B cell (primary cell): ENCODE measurements around the gene CDYL. TPM values are rescaled to one million over a fixed set of nuclear protein-coding genes. Genes with fewer than 3 reads are reported as not detected.

ENCODE experiments used
- ATAC-seq: fragments of 200-7000 bp; cut with Tn5 transposase; one replicate; pipeline ENCODE4 v1.10.0; 2021; ENCODE audit warnings: low read depth, mild to moderate bottlenecking, moderate number of reproducible peaks, moderate library complexity
- CTCF ChIA-PET: fragments of 350-600 bp; sonication (Branson Sonifier 250); formaldehyde crosslinking; loops from one replicate; lab custom pipeline; 2021; ENCODE audit warnings: antibody characterized with exemption, inconsistent platforms; lab: Charles Lee
- POLR2A ChIA-PET: fragments of 350-600 bp; sonication (Branson Sonifier 250); formaldehyde crosslinking; loops from one replicate; lab custom pipeline; 2021; ENCODE audit warnings: antibody characterized with exemption; lab: Charles Lee
- DNase-seq: peaks from one replicate; pipeline ENCODE4 v3.0.0; 2013
- H2AFZ ChIP-seq: 2 replicates; pipeline ENCODE4 v1.6.1; 2012; ENCODE audit warnings: mild to moderate bottlenecking, low read depth, low read length; ENCODE audit not compliant: insufficient read depth, poor library complexity, severe bottlenecking
- H3K27ac ChIP-seq, 2 donors: 1 replicate in 1 of 2; 2 replicates in 1 of 2; pipeline ENCODE4 v1.5.1; 2012 to 2013; ENCODE audit warnings: low read length in 2 of 2, mild to moderate bottlenecking in 2 of 2, moderate library complexity in 1 of 2
- H3K27me3 ChIP-seq, 4 experiments: fragments of 200-600 bp in 1 of 4; sonication (generic) in 1 of 4; replicated peaks in 1 of 4; 1 replicate in 2 of 4; 2 replicates in 2 of 4; pipeline versions ENCODE4 v1.6.1 to v1.7.0; 2013 to 2016; ENCODE audit warnings: low read length in 3 of 4, mild to moderate bottlenecking in 2 of 4, mixed read lengths in 1 of 4, moderate library complexity in 1 of 4; ENCODE audit not compliant: insufficient read depth in 4 of 4, control insufficient read depth in 3 of 4; ENCODE audit errors: control extremely low read depth in 1 of 4
- H3K36me3 ChIP-seq, 2 experiments: replicated peaks in 1 of 2; 1 replicate in 1 of 2; 2 replicates in 1 of 2; pipeline versions ENCODE4 v1.6.1 to v1.7.1; 2013; ENCODE audit warnings: low read length in 1 of 2; ENCODE audit not compliant: insufficient read depth in 2 of 2, control insufficient read depth in 1 of 2; ENCODE audit errors: control extremely low read depth in 1 of 2, extremely low read depth in 1 of 2
- H3K4me1 ChIP-seq, 2 donors: fragments of 200-600 bp in 1 of 2; sonication (generic) in 1 of 2; 1 replicate in 1 of 2; 2 replicates in 1 of 2; pipeline versions ENCODE4 v1.5.1 to v1.6.1; 2013 to 2017; ENCODE audit warnings: low read length in 2 of 2; ENCODE audit not compliant: control insufficient read depth in 2 of 2, insufficient read depth in 2 of 2
- H3K4me2 ChIP-seq: replicated peaks from 2 replicates; pipeline ENCODE3; 2012; ENCODE audit warnings: mild to moderate bottlenecking, low read depth, low read length; ENCODE audit not compliant: poor library complexity, severe bottlenecking
- H3K4me3 ChIP-seq, 5 experiments: fragments of 200-600 bp in 1 of 5; sonication (generic) in 1 of 5; 1 replicate in 3 of 5; 2 replicates in 2 of 5; pipeline versions ENCODE4 v1.5.1 to v1.7.0; 2011 to 2016; ENCODE audit warnings: low read length in 4 of 5, mild to moderate bottlenecking in 4 of 5, low read depth in 2 of 5, control low read depth in 1 of 5, moderate library complexity in 1 of 5; ENCODE audit not compliant: insufficient read depth in 1 of 5; ENCODE audit errors: control extremely low read depth in 1 of 5, extremely low read depth in 1 of 5
- H3K79me2 ChIP-seq: fragments of 200-600 bp; sonication (generic); one replicate; pipeline ENCODE4 v1.6.0; 2016; ENCODE audit warnings: low read length; ENCODE audit not compliant: control insufficient read depth, insufficient read depth
- H3K9ac ChIP-seq: fragments of 200-600 bp; sonication (generic); 2 replicates; pipeline ENCODE4 v1.6.1; 2017; ENCODE audit warnings: mild to moderate bottlenecking, low read length, moderate library complexity
- H3K9me3 ChIP-seq, 3 donors: one replicate each; pipeline versions ENCODE4 v1.6.1 to v1.7.1; 2013; ENCODE audit warnings: low read length in 2 of 3; ENCODE audit not compliant: control insufficient read depth in 2 of 3, insufficient read depth in 1 of 3; ENCODE audit errors: control extremely low read depth in 1 of 3
- H4K20me1 ChIP-seq: 2 replicates; pipeline ENCODE4 v1.6.0; 2012; ENCODE audit warnings: mild to moderate bottlenecking, low read length; ENCODE audit not compliant: insufficient read depth, control insufficient read depth, poor library complexity, severe bottlenecking
- H3K27ac Mint-ChIP-seq: one replicate; pipeline ENCODE4 v1.8.0; 2021; ENCODE audit warnings: mixed read lengths
- H3K27me3 Mint-ChIP-seq: one replicate; pipeline ENCODE4 v1.8.0; 2021; ENCODE audit warnings: mixed read lengths
- H3K4me1 Mint-ChIP-seq: one replicate; pipeline ENCODE4 v1.8.0; 2021; ENCODE audit warnings: mixed read lengths
- H3K4me3 Mint-ChIP-seq: one replicate; pipeline ENCODE4 v1.8.0; 2021; ENCODE audit warnings: mixed read lengths
- H3K9me3 Mint-ChIP-seq: one replicate; pipeline ENCODE4 v1.8.0; 2022; ENCODE audit warnings: mixed read lengths; ENCODE audit not compliant: insufficient read depth
- CTCF ChIP-seq: fragments of 200-600 bp; IDR thresholded peaks from one replicate; pipeline ENCODE4 v1.8.0; 2022; ENCODE audit warnings: antibody characterized with exemption, mild to moderate bottlenecking
- EZH2 ChIP-seq: IDR thresholded peaks from 2 replicates; pipeline ENCODE4 v1.6.1; 2012; ENCODE audit warnings: borderline replicate concordance, low read depth, mild to moderate bottlenecking, moderate library complexity, low read length; ENCODE audit not compliant: insufficient read depth, poor library complexity, severe bottlenecking
- WGBS: methylation state at CpG from one replicate; pipeline ENCODE4 v1.1.5; 2013; ENCODE audit warnings: missing lambda C conversion rate; ENCODE audit not compliant: insufficient coverage; 5-methylcytosine and 5-hydroxymethylcytosine counted together
- intact Hi-C: fragments of 100-400 bp; cut with micrococcal nuclease; formaldehyde crosslinking; loops from one replicate; pipeline ENCODE4 v1.10.0; 2022
- polyA plus RNA-seq: library from polyadenylated mRNA; depleted of rRNA; stranded (reverse); fragments of >200 nt; gene quantifications from 2 replicates; pipeline ENCODE4 v1.2.3, GENCODE V29; 2012
- total RNA-seq, 2 donors: library from RNA; stranded (reverse); fragments of 120-200 nt in 1 of 2; gene quantifications; 1 replicate in 1 of 2; 2 replicates in 1 of 2; pipeline versions ENCODE4 v1.2.3 to v1.2.4, GENCODE V29; 2013 to 2022

Gene CDYL
- total and polyA plus RNA-seq, 2 donors (not counting 1 experiment from before 2014, with no cell fraction given) = 15.6 to 63.0 TPM

GRCh38 chr6:4928426-4928825 lies 152.2 kb downstream of the CDYL start:
- peaks cover 0 to 11% (median 0%) of the 10 kb centered on the region in 3 donors for H3K9me3 ChIP-seq
- no peaks in the 10 kb centered on the region for H3K4me1 ChIP-seq
- no CpG with 5 or more reads among the region's 3 CpGs for WGBS
- H3K27me3 Mint-ChIP-seq = no peaks in the 10 kb centered on the region
- H3K9me3 Mint-ChIP-seq = no peaks in the 10 kb centered on the region
- H3K36me3 ChIP-seq = no peaks in the 10 kb centered on the region
- H3K9ac ChIP-seq = no peak overlapping the region
- no peak overlapping the region for H3K27ac ChIP-seq
- H3K4me3 Mint-ChIP-seq = no peak overlapping the region
- intact Hi-C loops = no loop called here
- H3K79me2 ChIP-seq = peaks cover 82% of the 10 kb centered on the region
- peaks cover 27% of the 10 kb centered on the region for H3K4me1 Mint-ChIP-seq
- H4K20me1 ChIP-seq = peaks cover 68% of the 10 kb centered on the region
- no peak overlapping the region for H2AFZ ChIP-seq
- no peak for TF ChIP-seq EZH2
- TF ChIP-seq CTCF = no peak
- H3K27ac Mint-ChIP-seq = no peak overlapping the region
- ChIA-PET CTCF (interaction anchor here (1.3 to 2.1 kb wide), 2 partner anchors 9 to 646 kb away, joined by 4 to 5 read pairs; no protein-coding TSS in a partner anchor), POLR2A (no interaction called here)
- DNase-seq (no peak), ATAC-seq (no peak)
- no peak overlapping the region for H3K4me2 ChIP-seq
- no peak overlapping the region for H3K4me3 ChIP-seq
- no peaks in the 10 kb centered on the region for H3K27me3 ChIP-seq

DNA sequence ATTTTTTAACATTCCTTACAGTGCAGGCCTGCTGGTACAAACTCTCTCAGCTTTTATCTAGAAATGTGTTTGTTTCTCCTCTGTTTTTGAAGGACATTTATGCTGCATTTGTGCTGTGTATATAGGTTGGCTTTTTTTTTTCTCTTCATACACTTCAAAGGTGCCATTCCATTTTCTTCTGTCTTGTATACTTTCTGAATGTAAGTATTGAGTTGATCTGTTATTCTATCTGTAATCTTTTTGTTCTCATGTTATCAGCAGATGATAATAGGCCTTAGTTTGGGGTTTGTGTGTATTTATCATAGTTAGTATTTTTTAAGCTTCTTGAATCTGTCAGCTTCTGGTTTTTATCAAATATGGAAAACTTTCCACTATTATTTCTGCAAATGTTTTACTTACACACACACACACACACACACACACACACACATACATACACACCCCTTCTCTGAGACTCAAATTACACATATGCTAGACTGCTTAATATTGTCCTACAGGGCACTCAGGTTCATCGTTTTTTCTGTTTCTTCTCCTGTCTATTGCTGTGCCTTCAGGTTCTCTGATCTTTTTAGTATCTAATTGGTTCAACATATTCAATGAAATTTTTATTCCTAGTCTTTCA lies 153.0 kb downstream of the CDYL start:
- Histone ChIP-seq H3K9me3 (peaks cover 0 to 11% (median 0%) of the 10 kb centered on the region in 3 donors), H3K4me3 (no peak overlapping the region), H3K36me3 (no peaks in the 10 kb centered on the region), H4K20me1 (peaks cover 72% of the 10 kb centered on the region), H3K4me1 (no peaks in the 10 kb centered on the region), H3K4me2 (no peak overlapping the region), H3K9ac (no peak overlapping the region), H3K79me2 (peaks cover 78% of the 10 kb centered on the region), H2AFZ (no peak overlapping the region), H3K27ac (no peak overlapping the region), H3K27me3 (no peaks in the 10 kb centered on the region)
- Mint-ChIP-seq H3K9me3 (no peaks in the 10 kb centered on the region), H3K27ac (no peak overlapping the region), H3K4me3 (no peak overlapping the region), H3K27me3 (no peaks in the 10 kb centered on the region), H3K4me1 (peaks cover 28% of the 10 kb centered on the region)
- no peak for DNase-seq
- intact Hi-C loops = no loop called here
- no peak for ATAC-seq
- TF ChIP-seq EZH2 = no peak
- no peak for TF ChIP-seq CTCF
- WGBS = no CpG with 5 or more reads among the region's 1 CpG
- ChIA-PET CTCF (interaction anchor here (0.6 to 1.0 kb wide), 2 partner anchors 21 to 1738 kb away, joined by 3 read pairs; no protein-coding TSS in a partner anchor), POLR2A (interaction anchor here (0.6 kb wide), 1 partner anchor 796 kb away, joined by 3 read pairs; no protein-coding TSS in a partner anchor)
